Endothelial cell of umbilical vein (primary cell): ENCODE data around the gene IL4R.

Source experiments
- EZH2 ChIP-seq: IDR thresholded peaks from 2 replicates; pipeline ENCODE4 v1.6.1; 2012; ENCODE audit warnings: borderline replicate concordance, low read depth, mild to moderate bottlenecking, moderate library complexity, low read length, inconsistent platforms; ENCODE audit not compliant: severe bottlenecking
- MYC ChIP-seq: IDR thresholded peaks from one replicate; pipeline ENCODE4 v1.6.1; 2011; ENCODE audit warnings: mild to moderate bottlenecking, low read depth, low read length
- POLR2A ChIP-seq: IDR thresholded peaks from 2 replicates; pipeline ENCODE4 v1.6.1; 2012; ENCODE audit warnings: low read depth, mild to moderate bottlenecking, control low read depth, low read length
- POLR2AphosphoS5 ChIP-seq: IDR thresholded peaks from 2 replicates; pipeline ENCODE4 v1.6.1; 2012; ENCODE audit warnings: low read depth, mild to moderate bottlenecking, control low read depth, low read length, moderate library complexity; ENCODE audit not compliant: insufficient read depth

- TF ChIP-seq POLR2AphosphoS5, result no peak
- TF ChIP-seq MYC, result no peak
- no peak for TF ChIP-seq POLR2A
- TF ChIP-seq EZH2, result no peak
Measured at GRCh38 chr16:27267037-27267677, 46.6 kb upstream of the IL4R start.
